ENCODE measurements around the gene NAV1.

NAV1 gene

DNA sequence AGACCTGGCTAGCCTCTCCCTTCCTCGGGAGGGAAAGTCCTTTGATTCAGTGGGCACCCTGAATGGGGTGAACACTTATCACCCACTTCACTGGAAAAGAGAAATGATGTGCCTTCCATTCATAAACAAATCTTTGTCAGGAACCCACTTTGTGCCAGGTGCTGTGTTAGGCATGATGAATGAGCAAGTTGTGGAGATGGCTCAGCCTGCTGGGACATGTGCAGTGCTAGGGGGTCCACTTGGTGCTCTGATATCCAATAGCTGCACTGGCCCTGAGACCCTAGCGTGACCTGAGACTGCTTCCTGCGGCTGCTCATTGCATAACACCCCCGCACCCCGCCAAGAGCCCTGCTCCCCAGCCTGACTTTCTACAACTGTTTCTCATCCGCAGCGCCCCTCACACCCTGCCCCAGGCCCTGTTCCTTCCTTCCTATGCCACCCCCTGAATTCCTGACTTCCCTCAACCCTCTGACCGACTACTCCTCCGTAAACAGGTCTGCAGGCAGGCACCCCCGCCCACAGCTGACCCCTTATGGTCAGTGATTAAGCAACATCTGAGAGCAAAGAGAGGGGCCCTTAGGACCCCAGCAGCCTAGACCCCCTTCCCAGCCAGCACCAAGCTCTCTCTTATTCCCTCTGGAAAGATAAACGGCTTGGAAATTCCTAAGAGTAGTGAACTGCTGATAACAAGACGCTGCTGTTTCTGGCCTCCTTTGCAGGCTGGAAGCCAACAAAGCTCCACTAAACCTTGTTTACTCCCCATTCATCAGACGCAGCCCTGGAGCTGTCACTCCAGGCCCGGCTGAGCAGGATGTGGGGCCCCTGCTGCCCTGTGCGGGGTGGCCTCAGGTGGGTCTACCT is 44.9 kb upstream of the NAV1 start:
- Histone ChIP-seq H3K9me3 (no peaks in the 10 kb centered on the region), H3K4me3 (ENCODE audit: low read depth in 1 of 2, low read length in 1 of 2) (no peak overlapping the region), H3K4me1 (ENCODE audit: control insufficient read depth in 1 of 2, insufficient read depth in 1 of 2, low read depth in 1 of 2, low read length in 1 of 2) (peaks cover 19 to 25% of the 10 kb centered on the region in 2 experiments), H3K36me3 (peaks cover 34% of the 10 kb centered on the region), H3K27ac (no peak overlapping the region), H3K27me3 (no peaks in the 10 kb centered on the region)
- no peak for TF ChIP-seq CTCF (IDR thresholded peaks at IDR 0.05)

- H3K4me1 ChIP-seq (ENCODE audit: control insufficient read depth in 1 of 2, insufficient read depth in 1 of 2, low read depth in 1 of 2, low read length in 1 of 2) = peaks cover 3 to 8% of the 10 kb centered on the region in 2 experiments
- TF ChIP-seq CTCF (IDR thresholded peaks at IDR 0.05) = no peak
- H3K9me3 ChIP-seq = no peaks in the 10 kb centered on the region
- H3K4me3 ChIP-seq (ENCODE audit: low read depth in 1 of 2, low read length in 1 of 2) = no peak overlapping the region
- no peak overlapping the region for H3K27ac ChIP-seq
- no peaks in the 10 kb centered on the region for H3K27me3 ChIP-seq
- peaks cover 31% of the 10 kb centered on the region for H3K36me3 ChIP-seq
Measured at GRCh38 chr1:201495551-201496295, 43.2 kb upstream of the NAV1 start.

- H3K4me3 ChIP-seq (ENCODE audit: low read depth in 1 of 2, low read length in 1 of 2) = no peak overlapping the region
Measured at GRCh38 chr1:201496296-201496690, 42.6 kb upstream of the NAV1 start.

GRCh38 chr1:201497935-201498509 is 40.9 kb upstream of the NAV1 start:
- H3K9me3 ChIP-seq = no peaks in the 10 kb centered on the region
- no peaks in the 10 kb centered on the region for H3K27me3 ChIP-seq
- no peak for TF ChIP-seq CTCF (IDR thresholded peaks at IDR 0.05)
- H3K4me1 ChIP-seq (ENCODE audit: control insufficient read depth in 1 of 2, insufficient read depth in 1 of 2, low read depth in 1 of 2, low read length in 1 of 2) = peaks cover under 1 to 2% of the 10 kb centered on the region in 2 experiments
- no peak overlapping the region for H3K4me3 ChIP-seq (ENCODE audit: low read depth in 1 of 2, low read length in 1 of 2)
- peaks cover 26% of the 10 kb centered on the region for H3K36me3 ChIP-seq
- H3K27ac ChIP-seq = no peak overlapping the region

More at GRCh38 chr1:201496296-201496690, 42.6 kb upstream of the NAV1 start:
- Histone ChIP-seq H3K9me3 (no peaks in the 10 kb centered on the region), H3K27ac (no peak overlapping the region), H3K27me3 (no peaks in the 10 kb centered on the region), H3K4me1 (ENCODE audit: control insufficient read depth in 1 of 2, insufficient read depth in 1 of 2, low read depth in 1 of 2, low read length in 1 of 2) (peaks cover 0 to 2% of the 10 kb centered on the region in 2 experiments), H3K36me3 (peaks cover 31% of the 10 kb centered on the region)
- TF ChIP-seq CTCF (IDR thresholded peaks at IDR 0.05) = no peak

DNA sequence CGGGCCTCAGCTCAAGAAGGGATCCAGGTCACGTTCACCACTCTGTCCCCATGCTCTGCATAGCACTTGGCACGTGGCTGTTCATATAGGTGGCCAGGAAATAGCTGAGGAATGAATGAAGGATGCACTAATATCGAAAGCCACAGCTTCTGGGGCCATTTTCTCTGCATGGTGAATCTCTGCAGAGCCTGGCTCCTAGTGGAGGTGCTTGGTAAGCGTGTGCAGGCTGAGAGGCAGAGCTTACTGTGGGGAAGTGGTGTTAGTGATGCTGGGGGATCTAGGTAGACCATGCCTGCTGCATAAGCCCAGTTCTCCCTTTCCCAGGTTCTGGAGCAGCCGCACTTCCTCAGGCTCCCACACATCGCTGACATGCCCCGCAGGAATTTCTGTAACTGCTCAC is 40.3 kb upstream of the NAV1 start:
- H3K27ac ChIP-seq = no peak overlapping the region
- no peak overlapping the region for H3K4me3 ChIP-seq (ENCODE audit: low read depth in 1 of 2, low read length in 1 of 2)
- H3K36me3 ChIP-seq = peaks cover 24% of the 10 kb centered on the region
- H3K9me3 ChIP-seq = no peaks in the 10 kb centered on the region
- H3K27me3 ChIP-seq = no peaks in the 10 kb centered on the region
- TF ChIP-seq CTCF (IDR thresholded peaks at IDR 0.05) = no peak
- peaks cover 2 to 6% of the 10 kb centered on the region in 2 experiments for H3K4me1 ChIP-seq (ENCODE audit: control insufficient read depth in 1 of 2, insufficient read depth in 1 of 2, low read depth in 1 of 2, low read length in 1 of 2)
